Brain microvascular endothelial cell (primary cell): Measurements from ENCODE around the gene MBNL1.
"Not testable (repeated sequence)": the region's sequence is repeated elsewhere in the genome, so short reads cannot be mapped to it uniquely, and the experiment has no call there.

Experiments used
- DNase-seq: peaks from one replicate; pipeline ENCODE4 v3.0.0-alpha.2; 2020
- H3K27ac ChIP-seq: fragments of 250-450 bp; sonication (Bioruptor Pico); 2 replicates; pipeline ENCODE4 v1.5.1; 2020; ENCODE audit warnings: mild to moderate bottlenecking, moderate library complexity
- H3K27me3 ChIP-seq: fragments of 250-450 bp; sonication (Bioruptor Pico); replicated peaks from 2 replicates; pipeline ENCODE4 v1.5.1; 2020; ENCODE audit warnings: mild to moderate bottlenecking
- H3K36me3 ChIP-seq: fragments of 250-450 bp; sonication (Bioruptor Pico); replicated peaks from 2 replicates; pipeline ENCODE4 v1.5.1; 2020; ENCODE audit warnings: mild to moderate bottlenecking
- H3K4me3 ChIP-seq: 2 replicates; pipeline ENCODE4 v1.5.1; 2011; ENCODE audit warnings: low read depth, mild to moderate bottlenecking, control low read depth, low read length, moderate library complexity
- in situ Hi-C: cut with HindIII; loops from 2 replicates; pipeline ENCODE4 v1.10.0; 2017; ENCODE audit warnings: low sequenced_read_pairs, low pct_ligation_motif_present
- TF ChIP-seq, protein P1 (sequence below): IDR thresholded peaks from 2 replicates; pipeline ENCODE4 v1.5.1; 2011; ENCODE audit warnings: low read depth, mild to moderate bottlenecking, moderate library complexity, low read length, control low read depth, inconsistent platforms; ENCODE audit errors: missing control alignments

Gene MBNL1

DNA sequence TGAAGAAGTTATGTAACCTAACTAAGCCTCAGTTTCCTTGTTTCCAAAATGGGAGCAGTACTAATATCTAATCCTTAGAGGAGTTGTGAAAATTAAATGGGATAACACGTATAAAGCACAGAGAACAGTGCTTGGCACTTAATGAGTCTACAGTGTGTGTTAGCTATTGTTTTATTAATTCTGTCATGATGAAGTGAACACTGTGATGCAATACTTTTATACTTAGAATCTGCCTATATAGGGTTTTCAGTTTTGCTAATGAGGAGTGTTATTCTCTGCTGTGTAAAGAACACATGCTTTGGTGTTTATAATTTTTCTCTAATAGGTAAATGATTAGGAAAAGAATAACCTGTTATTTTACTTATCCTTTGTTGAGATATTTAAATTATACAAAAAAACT, 65.2 kb downstream of the MBNL1 start:
- in situ Hi-C loops: no loop called here
- no peak for DNase-seq
- Histone ChIP-seq H3K36me3 (peaks cover 3% of the 10 kb centered on the region), H3K27ac (no peak overlapping the region), H3K27me3 (no peaks in the 10 kb centered on the region), H3K4me3 (no peak overlapping the region)
- TF ChIP-seq, protein P1, sequence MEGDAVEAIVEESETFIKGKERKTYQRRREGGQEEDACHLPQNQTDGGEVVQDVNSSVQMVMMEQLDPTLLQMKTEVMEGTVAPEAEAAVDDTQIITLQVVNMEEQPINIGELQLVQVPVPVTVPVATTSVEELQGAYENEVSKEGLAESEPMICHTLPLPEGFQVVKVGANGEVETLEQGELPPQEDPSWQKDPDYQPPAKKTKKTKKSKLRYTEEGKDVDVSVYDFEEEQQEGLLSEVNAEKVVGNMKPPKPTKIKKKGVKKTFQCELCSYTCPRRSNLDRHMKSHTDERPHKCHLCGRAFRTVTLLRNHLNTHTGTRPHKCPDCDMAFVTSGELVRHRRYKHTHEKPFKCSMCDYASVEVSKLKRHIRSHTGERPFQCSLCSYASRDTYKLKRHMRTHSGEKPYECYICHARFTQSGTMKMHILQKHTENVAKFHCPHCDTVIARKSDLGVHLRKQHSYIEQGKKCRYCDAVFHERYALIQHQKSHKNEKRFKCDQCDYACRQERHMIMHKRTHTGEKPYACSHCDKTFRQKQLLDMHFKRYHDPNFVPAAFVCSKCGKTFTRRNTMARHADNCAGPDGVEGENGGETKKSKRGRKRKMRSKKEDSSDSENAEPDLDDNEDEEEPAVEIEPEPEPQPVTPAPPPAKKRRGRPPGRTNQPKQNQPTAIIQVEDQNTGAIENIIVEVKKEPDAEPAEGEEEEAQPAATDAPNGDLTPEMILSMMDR: no peak

- in situ Hi-C loops: no loop called here
- no peaks in the 10 kb centered on the region for H3K27me3 ChIP-seq
- peaks cover 3% of the 10 kb centered on the region for H3K36me3 ChIP-seq
- no peak overlapping the region for H3K4me3 ChIP-seq
- TF ChIP-seq, protein P1: no peak
- DNase-seq: no peak
- H3K27ac ChIP-seq: no peak overlapping the region
Observed at GRCh38 chr3:152334761-152335160, 66.0 kb downstream of the MBNL1 start.

DNA sequence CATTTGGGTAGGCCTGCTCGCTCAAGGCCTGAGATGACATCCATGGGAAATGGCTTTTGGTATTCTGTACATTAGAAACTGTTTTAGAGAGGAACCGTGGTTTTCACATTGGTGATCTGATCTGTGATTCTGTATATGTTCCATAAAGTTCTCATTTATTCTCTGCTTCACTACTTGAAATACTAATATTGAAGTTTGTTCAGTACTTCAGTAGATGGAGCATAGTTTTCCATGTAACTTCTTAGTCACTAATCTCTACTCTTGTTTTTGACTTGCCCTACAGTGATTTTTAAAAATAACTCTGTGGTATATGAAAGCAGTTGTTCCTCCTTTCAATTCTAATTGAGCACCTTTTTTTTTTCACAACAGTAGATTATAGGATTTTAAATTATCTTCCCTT, 66.5 kb downstream of the MBNL1 start:
- in situ Hi-C loops: no loop called here
- peaks cover 5% of the 10 kb centered on the region for H3K36me3 ChIP-seq
- DNase-seq: no peak
- H3K27ac ChIP-seq: no peak overlapping the region
- TF ChIP-seq, protein P1: no peak
- H3K27me3 ChIP-seq: no peaks in the 10 kb centered on the region
- H3K4me3 ChIP-seq: no peak overlapping the region

DNA sequence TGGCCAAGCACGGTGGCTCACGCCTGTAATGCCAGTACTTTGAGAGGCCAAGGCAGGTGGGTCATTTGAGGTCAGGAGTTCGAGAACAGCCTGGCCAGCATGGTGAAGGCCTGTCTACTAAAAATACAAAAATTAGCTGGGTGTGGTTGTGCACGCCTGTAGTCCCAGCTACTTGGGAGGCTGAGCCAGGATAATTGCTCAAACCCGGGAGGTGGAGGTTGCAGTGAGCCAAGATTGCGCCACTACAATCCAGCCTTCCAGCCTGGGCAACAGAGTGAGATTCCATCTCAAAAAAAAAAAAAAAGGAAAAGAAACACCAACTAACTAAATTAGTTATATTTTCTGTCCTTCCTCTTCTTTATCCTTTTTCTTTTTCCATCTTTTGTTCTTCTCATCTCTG, 68.6 kb downstream of the MBNL1 start:
- H3K36me3 ChIP-seq, in situ Hi-C loops, H3K4me3 ChIP-seq, H3K27ac ChIP-seq, DNase-seq, H3K27me3 ChIP-seq: not testable (repeated sequence)

DNA sequence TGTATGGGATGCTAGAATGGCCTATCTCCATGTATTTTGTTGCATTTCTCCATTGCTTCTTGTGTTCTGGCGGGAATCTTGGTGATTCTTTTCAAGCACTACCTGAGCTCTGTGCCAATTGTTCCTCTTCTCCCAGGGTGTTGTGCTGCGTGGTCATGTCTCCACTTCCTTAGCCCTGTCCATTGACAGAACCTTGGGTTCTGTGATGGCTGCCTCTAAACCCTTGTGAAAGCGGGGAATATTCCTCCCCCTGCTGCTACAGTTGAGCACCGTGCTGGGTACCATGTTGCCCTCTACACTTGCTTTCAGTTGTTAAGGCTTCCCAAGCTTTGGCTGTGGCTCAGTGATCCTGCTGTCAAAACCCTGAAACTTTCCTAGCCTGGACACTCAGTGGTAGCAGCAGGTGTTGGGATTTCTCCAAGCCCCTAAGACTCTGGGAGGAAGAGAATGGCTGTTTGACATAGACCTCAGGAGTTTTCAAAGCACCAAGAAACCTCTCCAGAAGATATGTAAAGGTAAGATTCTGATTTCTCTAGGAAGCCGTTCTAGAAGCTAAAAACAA, 69.5 kb downstream of the MBNL1 start:
- in situ Hi-C loops: no loop called here
- Histone ChIP-seq H3K4me3 (no peak overlapping the region), H3K27me3 (no peaks in the 10 kb centered on the region), H3K36me3 (peaks cover 12% of the 10 kb centered on the region), H3K27ac (no peak overlapping the region)
- no peak for DNase-seq
- TF ChIP-seq, protein P1: no peak

DNA sequence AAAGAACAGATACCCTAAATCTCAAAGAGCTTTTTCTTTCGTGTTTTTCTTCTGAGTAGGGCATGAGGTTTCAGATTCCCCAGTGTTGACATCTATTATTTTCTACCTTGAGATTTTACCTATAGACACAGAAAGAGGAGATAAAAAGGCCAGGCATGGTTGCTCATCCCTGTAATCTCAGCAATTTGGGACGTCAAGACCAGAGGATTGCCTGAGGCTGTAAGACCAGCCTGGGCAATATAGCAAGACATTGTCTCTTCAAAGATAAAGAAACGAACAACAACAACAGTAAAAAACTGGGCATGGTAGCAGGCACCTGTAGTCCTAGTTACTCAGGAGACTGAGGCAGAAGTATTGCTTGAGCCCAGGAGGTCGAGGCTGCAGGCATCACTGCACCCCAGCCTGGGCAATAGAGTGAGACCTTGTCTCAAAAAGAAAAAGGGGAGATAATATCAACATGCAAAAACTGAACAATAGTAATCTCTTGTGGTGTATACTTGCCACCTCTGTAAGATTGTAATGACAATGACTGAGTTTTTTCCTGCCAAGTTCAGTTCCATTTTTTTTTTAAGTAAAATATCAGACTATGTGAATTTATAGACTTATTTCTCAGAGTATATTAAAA, 71.3 kb downstream of the MBNL1 start:
- in situ Hi-C loops: no loop called here
- Histone ChIP-seq H3K27me3 (no peaks in the 10 kb centered on the region), H3K4me3 (no peak overlapping the region), H3K27ac (no peak overlapping the region), H3K36me3 (peaks cover 12% of the 10 kb centered on the region)
- TF ChIP-seq, protein P1: no peak
- no peak for DNase-seq
